Activated naive CD8-positive, alpha-beta T cell treated with anti-CD3 and anti-CD28 coated beads for 36 hours (primary cell): ENCODE measurements around the gene ST3GAL3. TPM values are rescaled to one million over a fixed set of nuclear protein-coding genes. Genes with fewer than 3 reads are reported as not detected.

ENCODE experiments used
- DNase-seq: peaks from one replicate; pipeline ENCODE4 v3.0.0; 2021
- H3K27ac Mint-ChIP-seq: one replicate; pipeline ENCODE4 v1.8.0; 2022; ENCODE audit warnings: mild to moderate bottlenecking, moderate library complexity, mixed read lengths
- H3K27me3 Mint-ChIP-seq: one replicate; pipeline ENCODE4 v1.8.0; 2022; ENCODE audit warnings: mild to moderate bottlenecking, mixed read lengths
- H3K36me3 Mint-ChIP-seq: one replicate; pipeline ENCODE4 v1.8.0; 2021; ENCODE audit warnings: mild to moderate bottlenecking, mixed read lengths
- H3K4me1 Mint-ChIP-seq: one replicate; pipeline ENCODE4 v1.8.0; 2021; ENCODE audit warnings: mixed read lengths
- H3K4me3 Mint-ChIP-seq: one replicate; pipeline ENCODE4 v1.8.0; 2022; ENCODE audit warnings: mild to moderate bottlenecking, moderate library complexity, mixed read lengths
- H3K9me3 Mint-ChIP-seq: one replicate; pipeline ENCODE4 v1.8.0; 2022; ENCODE audit warnings: mixed read lengths
- total RNA-seq, 2 experiments: library from RNA; stranded (reverse); gene quantifications; one replicate each; pipeline ENCODE4 v1.2.3, GENCODE V29; 2021

Gene ST3GAL3
- 10 to 100 TPM in 1 of 2 experiments, 1 to 10 TPM in 1; 9.7 to 11.1 TPM for total RNA-seq

- H3K27ac Mint-ChIP-seq, result peak within 1 kb of the TSS; percentile 86
- peak within 1 kb of the TSS; percentile 91 for H3K4me3 Mint-ChIP-seq
- no peaks in the 10 kb centered on the region for H3K9me3 Mint-ChIP-seq
- DNase-seq, result peak; percentile 96
- no peaks in the 10 kb centered on the region for H3K27me3 Mint-ChIP-seq
- peaks cover 39% of the 10 kb centered on the region for H3K36me3 Mint-ChIP-seq
- H3K4me1 Mint-ChIP-seq, result peaks cover 36% of the 10 kb centered on the region
Observed at GRCh38 chr1:43707190-43708001, at the start of gene ST3GAL3. Gene ST3GAL3 (plus strand): TSS chr1:43707536. CDS start chr1:43736263, 28,727 bp downstream.

DNA sequence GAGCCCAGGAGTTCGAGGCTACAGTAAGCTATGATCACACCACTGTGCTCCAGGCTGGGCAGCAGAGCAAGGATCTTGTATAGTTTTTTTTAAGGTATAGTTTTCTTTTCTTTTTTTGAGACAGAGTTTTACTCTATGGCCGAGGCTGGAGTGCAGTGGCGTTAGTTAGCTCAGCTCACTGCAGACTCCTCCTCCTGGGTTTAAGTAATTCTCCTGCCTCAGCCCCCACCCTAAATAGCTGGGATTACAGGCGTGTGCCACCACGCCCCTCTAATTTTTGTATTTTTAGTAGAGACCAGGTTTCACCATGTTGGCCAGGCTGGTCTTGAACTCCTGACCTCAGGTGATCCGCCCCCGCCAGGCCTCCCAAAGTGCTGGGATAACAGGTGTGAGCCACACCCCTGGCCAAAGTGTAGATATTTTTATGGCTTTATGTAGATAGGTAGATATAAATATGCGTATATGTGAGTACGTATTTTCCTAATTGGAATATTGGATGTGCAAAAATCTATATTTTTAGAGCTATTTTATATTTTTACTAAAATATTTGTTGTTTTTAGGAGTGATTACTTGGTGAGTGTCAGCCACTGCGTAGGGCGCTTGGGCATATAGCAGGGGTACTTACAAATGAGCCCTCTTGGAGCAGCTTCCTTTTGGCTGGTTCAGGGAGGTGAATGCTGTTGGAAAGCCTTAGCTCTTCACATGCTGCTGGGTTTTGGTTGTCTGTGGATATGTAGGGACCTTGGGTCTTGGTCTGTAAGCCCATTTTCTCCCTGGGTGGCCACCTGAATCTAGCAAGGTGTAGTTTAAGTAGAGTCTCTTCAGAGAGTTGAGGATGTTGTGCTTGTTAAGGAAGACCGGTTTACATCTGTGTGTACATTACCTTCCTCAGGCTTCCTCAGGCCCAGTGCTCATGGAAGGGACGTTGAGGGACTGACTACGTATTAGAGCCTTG, 47.8 kb upstream of the ST3GAL3 start:
- no peak overlapping the region for H3K27ac Mint-ChIP-seq
- H3K4me1 Mint-ChIP-seq, result peaks cover 8% of the 10 kb centered on the region
- H3K9me3 Mint-ChIP-seq, result no peaks in the 10 kb centered on the region
- no peaks in the 10 kb centered on the region for H3K27me3 Mint-ChIP-seq
- DNase-seq, result no peak
- peaks cover 28% of the 10 kb centered on the region for H3K36me3 Mint-ChIP-seq
- H3K4me3 Mint-ChIP-seq, result no peak overlapping the region

- H3K27ac Mint-ChIP-seq, result no peak overlapping the region
- no peak overlapping the region for H3K4me3 Mint-ChIP-seq
- no peaks in the 10 kb centered on the region for H3K27me3 Mint-ChIP-seq
Observed at GRCh38 chr1:43660355-43660754, 47.0 kb upstream of the ST3GAL3 start.

GRCh38 chr1:43664369-43664768, 43.0 kb upstream of the ST3GAL3 start:
- no peak for DNase-seq
- no peaks in the 10 kb centered on the region for H3K27me3 Mint-ChIP-seq
- H3K4me3 Mint-ChIP-seq, result no peak overlapping the region
- H3K4me1 Mint-ChIP-seq, result peaks cover 10% of the 10 kb centered on the region
- no peaks in the 10 kb centered on the region for H3K9me3 Mint-ChIP-seq
- peak overlapping the region; percentile 37 for H3K27ac Mint-ChIP-seq
- H3K36me3 Mint-ChIP-seq, result peaks cover 33% of the 10 kb centered on the region

More at GRCh38 chr1:43660355-43660754, 47.0 kb upstream of the ST3GAL3 start:
- H3K36me3 Mint-ChIP-seq, result peaks cover 27% of the 10 kb centered on the region
- H3K4me1 Mint-ChIP-seq, result peaks cover 10% of the 10 kb centered on the region
- DNase-seq, result no peak
- no peaks in the 10 kb centered on the region for H3K9me3 Mint-ChIP-seq

DNA sequence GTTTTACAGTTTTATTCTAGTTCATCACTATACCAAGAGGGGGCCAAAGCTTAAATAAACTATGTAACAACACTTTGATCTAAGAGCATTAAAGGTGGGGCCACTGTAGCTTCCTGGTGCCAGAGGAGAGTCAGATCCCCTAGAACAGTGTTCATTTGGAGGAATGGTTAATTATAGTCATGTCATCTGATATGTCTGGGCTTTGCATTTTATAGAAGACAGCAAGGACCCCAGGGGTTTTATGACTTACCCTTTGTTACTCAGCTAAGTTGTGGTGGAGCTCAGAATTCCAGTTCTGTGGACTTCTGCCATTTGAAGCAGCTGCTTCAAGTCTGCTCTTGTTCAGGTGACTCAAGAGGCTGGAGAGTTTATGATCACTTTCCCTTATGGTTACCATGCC, 40.7 kb upstream of the ST3GAL3 start:
- Mint-ChIP-seq H3K4me3 (no peak overlapping the region), H3K27me3 (no peaks in the 10 kb centered on the region), H3K9me3 (no peaks in the 10 kb centered on the region), H3K36me3 (peaks cover 32% of the 10 kb centered on the region), H3K27ac (no peak overlapping the region), H3K4me1 (peaks cover 10% of the 10 kb centered on the region)
- no peak for DNase-seq

DNA sequence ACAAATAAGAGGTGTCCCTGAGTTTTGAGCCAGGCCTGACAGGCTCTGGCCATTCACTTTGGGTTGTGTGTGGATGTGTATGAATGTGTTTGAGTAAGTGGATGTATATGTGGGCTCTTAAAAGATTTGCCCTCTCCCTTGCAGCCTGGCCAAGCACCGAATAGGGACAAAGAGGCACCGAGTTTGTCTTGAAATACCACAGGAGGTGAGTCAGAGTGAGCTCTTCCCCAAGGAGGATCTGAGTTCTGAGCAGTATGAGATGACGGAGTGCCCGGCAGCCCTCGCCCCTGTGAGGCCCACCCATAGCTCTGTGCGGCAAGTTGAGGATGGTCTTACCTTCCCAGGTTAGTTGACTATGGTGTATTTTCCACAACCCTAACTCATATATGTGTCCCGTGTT, 38.4 kb upstream of the ST3GAL3 start:
- no peak overlapping the region for H3K4me3 Mint-ChIP-seq
- DNase-seq, result no peak
- peaks cover 33% of the 10 kb centered on the region for H3K36me3 Mint-ChIP-seq
- no peaks in the 10 kb centered on the region for H3K9me3 Mint-ChIP-seq
- H3K4me1 Mint-ChIP-seq, result peaks cover 9% of the 10 kb centered on the region
- no peaks in the 10 kb centered on the region for H3K27me3 Mint-ChIP-seq
- no peak overlapping the region for H3K27ac Mint-ChIP-seq

GRCh38 chr1:43669878-43670277, 37.5 kb upstream of the ST3GAL3 start:
- peaks cover 34% of the 10 kb centered on the region for H3K36me3 Mint-ChIP-seq
- H3K27ac Mint-ChIP-seq, result no peak overlapping the region
- H3K4me1 Mint-ChIP-seq, result peaks cover 2% of the 10 kb centered on the region
- no peak for DNase-seq
- H3K4me3 Mint-ChIP-seq, result no peak overlapping the region
- no peaks in the 10 kb centered on the region for H3K9me3 Mint-ChIP-seq
- no peaks in the 10 kb centered on the region for H3K27me3 Mint-ChIP-seq

- Mint-ChIP-seq H3K4me1 (peaks cover 4% of the 10 kb centered on the region), H3K9me3 (no peaks in the 10 kb centered on the region), H3K27me3 (no peaks in the 10 kb centered on the region), H3K27ac (no peak overlapping the region), H3K4me3 (no peak overlapping the region), H3K36me3 (peaks cover 34% of the 10 kb centered on the region)
- no peak for DNase-seq
Observed at GRCh38 chr1:43671193-43671592, 36.1 kb upstream of the ST3GAL3 start.

DNA sequence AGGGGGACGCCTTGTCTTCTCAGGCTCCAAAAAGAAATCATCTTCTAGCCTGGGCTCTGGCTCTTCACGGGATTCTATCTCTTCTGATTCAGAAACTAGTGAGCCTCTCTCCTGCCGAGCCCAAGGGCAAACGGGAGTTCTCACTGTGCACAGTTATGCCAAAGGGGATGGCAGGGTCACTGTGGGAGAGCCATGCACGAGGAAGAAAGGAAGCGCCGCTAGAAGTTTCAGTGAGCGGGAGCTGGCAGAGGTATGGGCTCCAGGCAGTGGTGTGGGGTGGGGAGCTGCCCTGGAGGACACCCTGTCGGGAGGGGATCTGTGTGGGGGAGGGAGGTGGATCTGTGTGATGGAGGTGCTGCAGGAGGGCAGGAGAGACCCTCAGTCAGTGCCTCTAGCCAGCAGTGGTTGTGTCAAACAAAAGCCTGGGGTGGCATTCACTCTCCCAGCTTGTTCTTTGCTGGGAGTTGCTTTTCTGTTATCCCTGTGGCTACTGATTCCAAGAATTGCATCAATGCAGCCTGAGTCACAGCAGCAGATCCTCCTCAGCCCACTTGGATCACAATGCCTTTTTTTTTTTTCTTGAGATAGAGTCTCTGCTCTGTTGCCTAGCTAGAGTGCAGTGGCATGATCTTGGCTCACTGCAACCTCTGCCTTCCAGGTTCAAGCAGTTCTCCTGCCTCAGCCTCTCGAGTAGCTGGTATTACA, 35.6 kb upstream of the ST3GAL3 start:
- H3K4me3 Mint-ChIP-seq, result no peak overlapping the region
- peaks cover 4% of the 10 kb centered on the region for H3K4me1 Mint-ChIP-seq
- no peaks in the 10 kb centered on the region for H3K9me3 Mint-ChIP-seq
- no peak for DNase-seq
- peaks cover 34% of the 10 kb centered on the region for H3K36me3 Mint-ChIP-seq
- no peak overlapping the region for H3K27ac Mint-ChIP-seq
- no peaks in the 10 kb centered on the region for H3K27me3 Mint-ChIP-seq

- peaks cover 4% of the 10 kb centered on the region for H3K4me1 Mint-ChIP-seq
- no peaks in the 10 kb centered on the region for H3K27me3 Mint-ChIP-seq
- no peak for DNase-seq
- peaks cover 29% of the 10 kb centered on the region for H3K36me3 Mint-ChIP-seq
- H3K4me3 Mint-ChIP-seq, result no peak overlapping the region
- H3K9me3 Mint-ChIP-seq, result no peaks in the 10 kb centered on the region
- H3K27ac Mint-ChIP-seq, result no peak overlapping the region
Observed at GRCh38 chr1:43673261-43673660, 34.1 kb upstream of the ST3GAL3 start.

GRCh38 chr1:43678940-43679339, 28.4 kb upstream of the ST3GAL3 start:
- no peak for DNase-seq
- Mint-ChIP-seq H3K27me3 (no peaks in the 10 kb centered on the region), H3K9me3 (no peaks in the 10 kb centered on the region), H3K27ac (no peak overlapping the region), H3K4me3 (no peak overlapping the region), H3K4me1 (peaks cover 2% of the 10 kb centered on the region), H3K36me3 (peaks cover 6% of the 10 kb centered on the region)

DNA sequence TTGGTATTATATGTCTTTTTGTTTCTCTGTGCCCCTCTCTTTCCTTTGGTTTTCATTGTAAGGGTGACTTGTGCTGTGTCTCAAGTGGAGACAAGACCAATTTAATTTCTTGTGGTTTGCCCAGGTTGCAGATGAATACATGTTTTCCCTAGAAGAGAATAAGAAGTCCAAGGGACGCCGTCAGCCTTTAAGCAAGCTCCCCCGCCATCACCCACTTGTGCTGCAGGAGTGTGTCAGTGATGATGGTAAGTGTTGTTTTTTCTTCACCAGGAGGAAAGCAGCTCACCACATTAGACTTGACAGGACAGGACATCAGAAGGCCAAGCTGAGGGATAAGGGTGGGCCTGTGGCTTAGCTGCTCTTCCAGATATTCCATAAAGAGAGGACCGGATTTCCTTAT, 23.8 kb upstream of the ST3GAL3 start:
- Mint-ChIP-seq H3K36me3 (peaks cover 10% of the 10 kb centered on the region), H3K27ac (no peak overlapping the region), H3K4me3 (no peak overlapping the region), H3K27me3 (no peaks in the 10 kb centered on the region), H3K9me3 (no peaks in the 10 kb centered on the region), H3K4me1 (no peaks in the 10 kb centered on the region)
- DNase-seq, result no peak

- no peaks in the 10 kb centered on the region for H3K4me1 Mint-ChIP-seq
- no peak overlapping the region for H3K27ac Mint-ChIP-seq
- no peak for DNase-seq
- no peak overlapping the region for H3K4me3 Mint-ChIP-seq
- H3K36me3 Mint-ChIP-seq, result peaks cover 14% of the 10 kb centered on the region
- no peaks in the 10 kb centered on the region for H3K27me3 Mint-ChIP-seq
- no peaks in the 10 kb centered on the region for H3K9me3 Mint-ChIP-seq
Observed at GRCh38 chr1:43686801-43687200, 20.5 kb upstream of the ST3GAL3 start.

GRCh38 chr1:43687301-43688108, 19.8 kb upstream of the ST3GAL3 start:
- H3K36me3 Mint-ChIP-seq, result peaks cover 19% of the 10 kb centered on the region
- H3K4me1 Mint-ChIP-seq, result no peaks in the 10 kb centered on the region
- no peak overlapping the region for H3K4me3 Mint-ChIP-seq
- no peak for DNase-seq
- no peaks in the 10 kb centered on the region for H3K9me3 Mint-ChIP-seq
- no peak overlapping the region for H3K27ac Mint-ChIP-seq
- no peaks in the 10 kb centered on the region for H3K27me3 Mint-ChIP-seq
